Tibial nerve (tissue), 4 donors: ENCODE measurements around the gene OR1A1.

Source experiments
- EP300 ChIP-seq, 2 donors: sonication (generic); formaldehyde crosslinking; IDR thresholded peaks; one replicate each; pipeline ENCODE4 v1.6.1; 2017; ENCODE audit warnings: antibody characterized with exemption in 2 of 2, mild to moderate bottlenecking in 1 of 2
- POLR2A ChIP-seq, 2 donors: fragments of 450-650 bp; IDR thresholded peaks; one replicate each; pipeline ENCODE4 v1.6.1; 2017; ENCODE audit warnings: antibody characterized with exemption in 2 of 2, mild to moderate bottlenecking in 2 of 2, moderate library complexity in 2 of 2
- TF ChIP-seq, protein P1 (sequence below), 5 experiments: fragments of 200-600 bp in 3 of 5; fragments of 450-650 bp in 2 of 5; sonication (generic) in 3 of 5; IDR thresholded peaks; one replicate each; pipeline ENCODE4 v1.5.1; 2016 to 2019; ENCODE audit warnings: antibody characterized with exemption in 5 of 5, mild to moderate bottlenecking in 3 of 5, moderate library complexity in 2 of 5

DNA sequence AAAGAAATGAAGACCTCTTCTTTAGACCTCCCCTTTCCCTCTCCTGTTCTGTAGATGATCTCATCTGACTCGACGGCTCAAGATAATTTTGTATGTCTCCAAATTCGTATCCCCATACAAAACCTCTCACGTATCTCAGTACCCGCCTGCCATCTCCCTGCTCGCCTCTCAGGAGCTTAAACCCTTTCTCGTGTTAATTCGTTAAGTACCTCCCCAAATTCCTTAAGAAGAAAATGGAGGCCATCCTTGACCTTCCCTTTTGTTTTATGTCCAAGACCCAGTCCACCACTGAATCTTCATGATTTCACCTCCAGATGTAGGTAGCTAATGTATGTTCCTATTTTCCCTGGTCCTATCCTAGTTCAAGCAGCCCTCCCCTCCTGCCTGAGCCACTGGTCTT is 49.1 kb downstream of the OR1A1 start:
- TF ChIP-seq, protein P1, sequence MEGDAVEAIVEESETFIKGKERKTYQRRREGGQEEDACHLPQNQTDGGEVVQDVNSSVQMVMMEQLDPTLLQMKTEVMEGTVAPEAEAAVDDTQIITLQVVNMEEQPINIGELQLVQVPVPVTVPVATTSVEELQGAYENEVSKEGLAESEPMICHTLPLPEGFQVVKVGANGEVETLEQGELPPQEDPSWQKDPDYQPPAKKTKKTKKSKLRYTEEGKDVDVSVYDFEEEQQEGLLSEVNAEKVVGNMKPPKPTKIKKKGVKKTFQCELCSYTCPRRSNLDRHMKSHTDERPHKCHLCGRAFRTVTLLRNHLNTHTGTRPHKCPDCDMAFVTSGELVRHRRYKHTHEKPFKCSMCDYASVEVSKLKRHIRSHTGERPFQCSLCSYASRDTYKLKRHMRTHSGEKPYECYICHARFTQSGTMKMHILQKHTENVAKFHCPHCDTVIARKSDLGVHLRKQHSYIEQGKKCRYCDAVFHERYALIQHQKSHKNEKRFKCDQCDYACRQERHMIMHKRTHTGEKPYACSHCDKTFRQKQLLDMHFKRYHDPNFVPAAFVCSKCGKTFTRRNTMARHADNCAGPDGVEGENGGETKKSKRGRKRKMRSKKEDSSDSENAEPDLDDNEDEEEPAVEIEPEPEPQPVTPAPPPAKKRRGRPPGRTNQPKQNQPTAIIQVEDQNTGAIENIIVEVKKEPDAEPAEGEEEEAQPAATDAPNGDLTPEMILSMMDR (IDR thresholded peaks at IDR 0.05): no peak
- TF ChIP-seq POLR2A (IDR thresholded peaks at IDR 0.05) (no peak), EP300 (IDR thresholded peaks at IDR 0.05) (no peak)
